Stimulated activated CD4-positive, alpha-beta T cell treated with anti-CD3 and anti-CD28 coated beads, Interleukin-1b, Interleukin-23, amount 100 ng/mL, for 24 hours (primary cell): ENCODE results near the gene ZNF804A.
"Not testable (repeated sequence)": the region's sequence is repeated elsewhere in the genome, so short reads cannot be mapped to it uniquely, and the experiment has no call there.

Experiments
- DNase-seq, 4 experiments: peaks; one replicate each; pipeline ENCODE4 v3.0.0-alpha.2; 2020; ENCODE audit warnings: low read depth in 4 of 4, low spot score in 1 of 4

Gene ZNF804A

DNA sequence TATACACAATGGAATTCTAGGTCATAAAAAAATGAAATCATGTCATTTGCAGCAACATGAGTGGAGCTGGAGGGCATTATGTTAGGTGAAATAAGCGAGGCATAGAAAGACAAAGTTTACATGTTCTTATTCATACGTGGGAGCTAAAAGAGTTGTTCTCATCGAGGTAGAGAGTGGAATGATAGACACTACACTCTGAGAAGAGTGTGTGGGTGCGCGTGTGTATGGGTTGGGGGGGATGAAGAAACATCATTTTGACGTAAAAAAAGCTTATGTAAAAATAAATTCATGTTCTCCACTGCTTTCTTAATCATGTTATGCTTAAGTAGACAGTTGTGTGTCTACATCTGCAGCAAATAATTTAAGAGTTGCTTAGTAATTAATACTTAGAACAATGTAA, 123.6 kb downstream of the ZNF804A start:
- no peak for DNase-seq

DNA sequence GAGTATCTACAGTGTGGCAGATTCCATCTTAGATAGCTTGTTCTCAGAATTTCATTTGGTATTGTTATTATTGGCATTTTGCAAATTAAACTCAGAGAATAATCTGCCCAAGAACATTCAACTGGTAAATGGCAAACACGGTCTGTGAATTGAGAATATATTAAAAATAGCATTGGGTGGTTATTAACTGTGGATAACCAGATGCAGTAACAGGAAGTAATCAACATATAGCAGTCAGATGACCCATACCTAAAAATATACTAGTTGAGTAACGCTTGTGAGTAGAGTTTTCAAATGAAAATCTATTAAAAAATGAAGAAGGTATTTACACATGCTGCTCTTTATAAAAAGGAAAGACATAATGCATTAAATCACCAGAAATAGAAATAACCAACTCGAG, 129.5 kb downstream of the ZNF804A start:
- DNase-seq = no peak

DNA sequence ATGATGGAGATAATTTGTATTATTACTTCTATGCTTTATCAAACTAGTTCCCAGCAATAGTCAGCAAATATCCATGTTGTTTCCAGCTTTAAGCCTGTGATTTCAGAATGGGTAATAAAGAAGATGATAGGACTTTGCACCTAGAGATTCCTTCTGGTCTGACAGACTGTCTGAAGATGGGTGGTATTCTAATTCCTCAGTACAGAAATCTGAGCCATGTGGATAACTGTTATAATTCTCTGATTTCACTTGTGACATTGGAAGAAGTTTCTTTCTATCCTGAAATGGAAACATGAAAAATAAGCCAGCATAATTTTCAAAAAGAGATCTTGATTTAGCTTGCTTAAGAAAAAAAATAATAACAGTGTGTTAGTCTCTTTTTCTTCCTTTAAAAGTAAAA, 130.1 kb downstream of the ZNF804A start:
- no peak for DNase-seq

DNA sequence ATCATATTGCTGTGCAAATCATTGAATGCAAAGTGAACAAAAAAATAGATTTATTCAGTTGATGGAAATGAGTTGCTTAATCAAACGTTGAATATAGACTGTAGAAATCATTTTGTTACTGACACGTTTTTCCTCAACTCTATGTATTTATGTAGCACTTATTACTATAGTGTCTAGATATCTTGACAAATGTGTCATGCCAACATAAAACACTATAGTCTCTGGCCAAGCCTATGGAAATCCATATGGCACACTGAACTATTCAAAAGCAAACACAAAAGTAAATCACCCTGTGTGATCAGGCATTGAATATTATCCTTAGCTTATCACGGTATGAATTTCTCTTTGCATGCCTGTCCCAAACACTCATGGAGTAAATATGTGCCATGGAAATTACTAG, 131.3 kb downstream of the ZNF804A start:
- DNase-seq = no peak

DNA sequence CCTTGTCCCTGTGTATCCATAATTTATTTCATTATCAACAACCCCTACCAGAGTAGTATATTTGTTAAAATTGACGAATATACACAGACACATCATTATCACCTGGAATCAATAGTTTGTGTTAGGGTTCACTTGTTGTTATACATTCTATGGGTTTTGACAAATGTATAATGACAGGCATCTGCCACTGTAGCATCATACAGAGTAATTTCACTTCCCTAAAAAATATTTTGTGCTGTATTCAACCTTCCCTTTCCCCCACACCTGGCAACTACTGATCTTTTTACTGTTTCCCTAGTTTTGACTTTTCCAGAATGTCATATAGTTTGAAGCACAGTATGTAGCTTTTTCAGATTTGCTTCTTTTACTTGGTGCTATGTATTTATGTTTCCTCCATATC, 132.0 kb downstream of the ZNF804A start:
- no peak for DNase-seq

DNA sequence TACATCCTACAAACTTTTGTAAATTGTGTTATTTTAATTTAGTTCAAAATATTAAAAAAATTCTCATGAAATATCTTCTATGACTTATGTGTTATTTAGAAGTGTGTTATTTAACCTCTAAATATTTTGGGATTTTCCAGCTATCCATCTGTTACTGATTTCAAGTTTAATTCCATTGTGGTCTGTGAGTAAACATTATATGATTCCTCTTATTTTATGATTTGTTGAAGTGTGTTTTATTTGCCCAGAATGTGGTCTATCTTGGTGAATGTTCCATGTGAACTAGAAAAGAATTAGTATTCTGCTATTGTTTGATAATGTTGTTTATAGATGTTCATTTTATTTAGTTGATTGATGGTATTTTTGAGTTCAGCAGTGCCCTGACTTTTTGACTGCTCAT, 136.0 kb downstream of the ZNF804A start:
- no peak for DNase-seq

DNA sequence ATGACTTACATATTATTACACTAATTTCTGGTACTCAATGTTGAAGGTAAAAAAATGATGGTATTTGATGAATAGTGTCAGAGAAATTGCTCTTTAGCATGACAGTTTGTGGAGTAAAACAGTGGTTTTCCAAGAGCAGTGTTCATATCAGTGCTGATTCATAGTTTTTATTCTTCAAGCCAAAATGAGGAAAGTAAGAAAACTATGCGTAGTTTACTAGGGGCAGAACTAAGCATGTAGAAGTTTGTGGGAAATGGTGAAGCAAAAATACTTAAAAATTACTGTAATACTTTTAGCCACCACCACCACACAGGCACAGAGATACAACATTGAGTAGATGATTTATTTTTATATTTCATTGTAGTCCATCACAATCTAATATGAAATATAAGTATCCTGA, 137.3 kb downstream of the ZNF804A start:
- no peak for DNase-seq

DNA sequence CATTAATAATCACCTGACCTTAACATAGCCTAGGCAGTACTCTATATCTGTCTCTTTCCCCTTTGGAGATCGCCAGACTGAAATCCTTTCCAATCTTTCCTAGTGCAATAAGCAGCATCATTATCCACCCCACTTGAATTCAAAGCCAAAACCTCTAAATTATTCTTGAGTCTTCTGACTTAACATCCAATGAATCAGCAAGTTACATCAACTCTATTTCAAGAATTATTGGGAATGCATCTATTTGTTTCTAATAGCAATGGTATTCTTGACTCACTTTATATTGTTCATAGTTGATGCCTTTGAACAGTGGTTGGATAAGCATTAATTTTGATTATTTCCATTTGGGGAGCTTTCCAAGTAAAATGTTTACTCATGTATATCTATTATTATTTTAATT, 144.8 kb downstream of the ZNF804A start:
- no peak for DNase-seq

DNA sequence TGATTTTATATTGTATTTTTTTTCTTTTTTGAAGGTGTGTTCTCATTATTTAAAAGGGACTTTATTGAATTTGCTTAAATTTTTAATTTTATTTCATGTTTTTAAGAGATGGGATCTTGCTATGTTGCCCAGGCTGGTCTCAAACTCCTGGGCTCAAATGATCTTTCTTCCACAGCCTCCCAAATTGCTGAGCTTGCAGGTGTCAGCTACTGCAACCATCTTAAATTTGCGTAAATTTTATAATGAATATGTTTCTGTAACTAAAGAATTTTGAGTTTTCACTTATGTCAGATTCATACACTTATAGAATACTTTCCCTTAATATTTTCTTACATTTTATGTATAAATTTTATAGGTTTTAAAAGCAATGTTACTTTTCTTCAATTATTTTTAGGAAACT, 157.8 kb downstream of the ZNF804A start:
- no peak for DNase-seq

DNA sequence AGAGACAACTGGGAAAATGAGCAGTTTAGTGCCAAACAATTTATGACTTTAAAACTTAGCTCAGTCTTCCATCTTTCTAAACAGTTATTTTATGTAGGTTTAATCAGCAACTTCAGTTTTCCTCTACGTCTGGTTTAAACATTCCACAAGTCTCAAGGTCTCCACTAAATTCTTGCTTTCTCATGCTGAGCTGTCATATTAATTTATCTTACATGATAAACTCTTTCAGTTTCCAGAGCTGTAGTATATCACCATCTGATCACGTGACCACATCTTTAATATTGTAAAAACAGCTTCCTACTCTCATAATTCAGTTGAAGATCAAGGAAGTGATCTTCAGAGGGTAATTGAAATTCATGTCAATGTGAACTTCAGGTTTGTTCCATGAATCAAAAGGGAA, 158.6 kb downstream of the ZNF804A start:
- DNase-seq = no peak

DNA sequence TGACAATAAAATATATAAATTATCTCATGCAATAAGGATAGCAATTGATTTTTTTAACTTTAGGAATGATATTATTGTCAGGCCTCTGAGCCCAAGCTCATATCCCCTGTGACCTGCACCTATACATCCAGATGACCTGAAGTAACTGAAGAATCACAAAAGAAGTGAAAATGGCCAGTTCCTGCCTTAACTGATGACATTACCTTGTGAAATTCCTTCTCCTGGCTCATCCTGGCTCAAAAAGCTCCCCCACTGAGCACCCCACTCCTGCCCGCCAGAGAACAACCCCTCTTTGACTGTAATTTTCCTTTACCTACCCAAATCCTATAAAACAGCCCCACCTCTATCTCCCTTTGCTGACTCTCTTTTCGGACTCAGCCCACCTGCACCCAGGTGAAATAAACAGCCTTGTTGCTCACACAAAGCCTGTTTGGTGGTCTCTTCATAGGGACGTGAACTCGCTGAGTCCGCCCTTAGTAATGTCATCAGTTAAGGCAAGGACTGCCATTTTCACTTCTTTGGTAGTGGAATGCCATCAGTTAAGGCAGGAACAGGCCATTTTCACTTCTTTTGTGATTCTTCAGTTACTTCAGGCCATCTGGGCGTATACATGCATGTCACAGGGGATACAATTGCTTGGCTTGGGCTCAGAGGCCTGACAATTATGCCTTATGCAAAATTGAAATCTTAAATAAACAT, 161.4 kb downstream of the ZNF804A start:
- DNase-seq = not testable (repeated sequence)

DNA sequence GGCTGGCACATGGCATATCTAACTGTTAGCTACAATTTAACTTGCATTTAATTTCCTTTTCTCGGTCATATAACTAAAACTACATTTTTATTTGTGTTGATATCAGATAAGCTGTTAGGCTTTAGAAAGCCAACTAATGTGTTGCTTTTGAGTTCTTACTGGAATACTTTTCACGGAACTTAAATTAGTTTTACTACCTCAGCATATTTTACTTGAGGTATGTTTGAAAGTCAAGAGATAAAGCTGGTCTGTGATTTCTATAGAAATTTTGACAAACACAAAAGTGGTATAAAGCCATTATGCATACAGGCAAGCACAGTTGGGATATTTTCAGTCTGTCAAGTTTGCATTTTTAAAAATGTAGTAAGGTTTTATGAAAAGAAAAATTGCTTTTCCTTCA, 162.6 kb downstream of the ZNF804A start:
- DNase-seq = no peak

DNA sequence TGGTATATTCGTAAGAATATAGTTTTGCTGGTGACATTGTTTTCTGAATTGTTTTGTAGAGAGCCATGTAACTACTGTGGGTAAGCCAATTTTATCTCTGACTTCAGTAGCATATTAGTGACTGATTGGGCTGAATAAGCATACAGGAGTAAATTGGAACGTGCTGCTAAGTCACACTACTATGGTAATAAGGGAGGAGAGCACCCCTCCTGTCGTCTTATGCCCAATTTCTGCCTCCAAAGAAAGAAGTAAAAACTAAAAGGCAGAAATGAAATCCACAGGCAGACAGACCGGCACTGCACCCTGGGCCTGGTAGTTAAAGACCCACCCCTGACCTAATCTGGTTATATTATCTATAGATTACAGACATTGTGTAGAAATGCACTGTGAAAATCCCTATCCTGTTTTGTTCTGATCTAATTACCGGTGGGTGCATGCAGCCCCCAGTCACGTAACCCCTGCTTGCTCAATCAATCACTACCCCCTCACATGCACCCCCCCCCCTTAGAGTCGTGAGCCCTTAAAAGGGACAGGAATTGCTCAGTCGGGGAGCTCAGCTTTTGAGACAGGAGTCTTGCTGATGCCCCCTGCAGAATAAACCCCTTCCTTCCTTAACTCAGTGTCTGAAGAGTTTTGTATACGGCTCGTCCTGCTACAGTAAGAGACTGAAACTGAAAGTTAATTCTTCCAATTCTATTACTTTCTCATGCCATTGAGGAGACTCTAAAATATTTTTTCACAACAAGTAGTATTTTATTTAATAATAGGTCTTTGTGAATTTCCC, 167.0 kb downstream of the ZNF804A start:
- no peak for DNase-seq

DNA sequence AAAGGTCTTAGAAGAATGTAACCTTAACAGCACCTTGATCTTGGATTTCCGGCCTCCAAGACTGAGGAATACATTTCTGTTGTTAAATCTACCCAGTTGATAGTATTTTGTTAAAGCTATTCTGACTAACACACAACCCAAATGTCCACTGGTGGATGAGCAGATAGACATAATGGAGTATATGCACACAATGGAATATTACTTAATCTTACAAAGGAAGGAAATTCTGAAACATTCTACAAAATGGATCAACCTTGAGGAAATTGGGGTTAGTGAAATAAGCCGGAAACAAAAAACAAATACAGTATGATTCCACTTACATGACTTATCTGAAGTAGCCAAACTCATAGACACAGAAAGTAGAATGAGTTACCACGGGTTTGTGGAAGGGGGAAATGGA, 168.7 kb downstream of the ZNF804A start:
- DNase-seq = no peak

DNA sequence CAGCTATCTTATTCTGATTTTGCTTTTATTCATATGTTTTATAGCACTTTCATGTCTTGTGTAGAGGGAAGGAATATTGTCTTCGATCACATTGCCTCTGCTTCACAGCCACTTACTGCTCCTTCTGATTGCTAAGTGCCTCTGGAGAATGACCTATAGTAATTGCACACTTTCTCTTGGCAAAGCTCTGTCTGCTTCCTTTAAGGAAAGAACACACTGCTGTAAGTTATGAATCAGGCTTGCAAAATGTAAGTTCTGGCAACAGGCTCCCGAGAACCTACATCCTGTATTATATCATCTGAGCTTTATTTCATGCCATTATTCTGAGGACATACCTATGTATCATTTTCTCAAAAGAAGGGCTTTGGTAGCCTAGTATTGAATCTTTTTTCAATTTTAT, 170.7 kb downstream of the ZNF804A start:
- no peak for DNase-seq

DNA sequence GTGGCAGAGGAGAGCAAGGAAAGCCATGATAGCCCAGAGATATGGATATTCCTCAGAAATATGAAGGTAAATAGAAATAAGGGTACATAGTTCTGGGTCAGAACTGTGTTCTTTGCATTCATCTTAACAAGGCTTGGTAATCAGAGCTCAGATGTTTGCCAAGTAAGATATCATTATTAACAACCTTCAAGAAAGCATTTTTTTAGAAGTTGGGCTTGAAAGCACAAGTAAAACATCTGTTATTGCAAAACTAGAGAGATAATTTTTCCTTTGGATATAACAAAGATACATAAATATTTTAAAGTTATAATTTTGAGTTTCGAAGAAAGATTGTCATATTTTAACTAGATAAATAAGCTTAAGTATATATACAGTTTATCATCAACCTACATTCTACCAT, 171.4 kb downstream of the ZNF804A start:
- no peak for DNase-seq

DNA sequence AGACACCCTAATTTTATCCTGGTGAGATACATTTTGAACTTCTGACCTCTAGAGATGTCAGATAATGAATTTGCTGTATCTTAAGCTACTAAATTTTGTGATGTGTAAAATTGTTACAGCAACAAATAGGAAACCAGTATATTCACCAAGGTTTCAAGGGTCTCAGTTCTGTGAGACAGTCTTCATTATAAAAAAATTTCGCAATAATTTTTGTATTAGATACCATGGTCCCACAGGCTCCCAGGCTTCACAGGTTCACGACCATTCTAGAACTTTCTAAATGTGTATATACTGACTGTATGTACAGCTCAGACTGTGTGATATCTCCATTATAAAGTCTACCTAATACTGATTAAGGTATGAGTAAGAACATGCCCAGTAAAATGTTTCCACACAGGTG, 181.4 kb downstream of the ZNF804A start:
- DNase-seq = no peak

DNA sequence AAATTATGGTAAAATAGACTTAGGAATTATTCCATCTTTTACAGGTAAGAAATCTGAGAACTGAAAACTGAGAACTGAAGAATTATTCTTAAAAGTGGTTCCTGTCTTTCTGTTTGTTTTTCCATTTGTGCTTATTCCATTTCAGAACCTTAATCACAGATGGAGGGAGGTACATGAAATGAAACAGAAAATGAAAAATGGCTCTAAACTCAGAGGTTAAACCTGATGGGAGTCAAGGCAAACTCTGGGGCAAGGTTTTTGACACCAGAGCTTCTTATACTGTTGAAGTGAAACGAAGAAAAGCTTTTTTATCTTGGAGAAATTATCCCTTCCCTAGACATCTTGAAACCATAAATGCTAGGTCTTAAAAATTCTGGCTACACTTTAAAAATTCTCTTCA, 182.1 kb downstream of the ZNF804A start:
- no peak for DNase-seq

DNA sequence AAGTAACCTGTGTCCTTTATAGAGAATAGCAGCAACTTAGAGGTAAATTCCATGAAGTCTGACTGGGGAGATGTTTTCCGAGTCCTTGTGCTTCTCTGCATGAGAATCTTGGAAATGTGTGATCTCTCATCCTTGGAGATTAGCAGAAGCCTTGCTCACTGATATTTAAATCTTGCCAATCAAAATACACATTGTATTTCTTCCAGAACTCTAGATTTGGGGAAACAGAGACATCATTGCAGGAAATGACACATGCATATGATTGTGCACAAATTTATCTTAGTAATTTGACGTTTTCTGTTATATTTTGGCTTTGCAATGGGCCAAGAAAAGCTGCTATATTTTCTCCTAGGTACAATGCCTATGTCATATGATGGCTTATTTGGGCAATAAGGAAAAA, 182.6 kb downstream of the ZNF804A start:
- DNase-seq = no peak

DNA sequence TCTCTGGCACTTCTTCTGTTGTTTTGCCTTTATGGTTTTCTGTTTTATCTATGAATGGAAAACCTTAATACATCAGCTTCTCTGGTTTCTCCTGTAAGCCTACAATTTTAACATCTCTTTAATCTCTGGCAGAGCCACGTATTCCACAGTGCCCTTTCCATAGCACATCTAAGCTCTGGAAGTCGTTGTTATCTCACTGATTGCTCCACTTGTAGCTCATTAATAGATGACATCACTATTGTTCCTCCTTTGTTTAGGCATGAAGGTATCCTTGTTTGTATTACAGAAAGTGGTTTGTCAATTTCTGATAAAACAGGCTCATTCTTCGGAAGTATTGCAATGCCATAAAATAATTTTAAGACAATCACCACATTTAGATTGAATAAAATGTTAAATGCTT, 185.2 kb downstream of the ZNF804A start:
- no peak for DNase-seq

DNA sequence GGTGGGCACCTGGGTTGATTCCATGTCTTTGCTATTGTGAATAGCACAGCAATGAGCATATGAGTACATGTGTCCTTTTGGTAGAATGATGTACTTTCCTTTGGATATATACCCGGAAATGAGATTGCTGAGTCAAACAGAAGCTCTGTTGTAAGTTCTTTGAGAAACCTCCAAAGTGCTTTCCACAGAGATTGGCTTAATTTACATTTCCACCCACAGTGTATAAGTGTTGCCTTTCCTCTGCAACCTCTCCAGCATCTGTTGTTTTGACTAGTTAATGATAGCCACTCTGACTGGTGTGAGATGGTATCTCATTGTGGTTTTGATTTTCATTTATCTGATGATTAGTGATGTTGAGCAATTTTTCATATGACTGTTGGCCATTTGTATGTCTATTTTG, 194.8 kb downstream of the ZNF804A start:
- no peak for DNase-seq

DNA sequence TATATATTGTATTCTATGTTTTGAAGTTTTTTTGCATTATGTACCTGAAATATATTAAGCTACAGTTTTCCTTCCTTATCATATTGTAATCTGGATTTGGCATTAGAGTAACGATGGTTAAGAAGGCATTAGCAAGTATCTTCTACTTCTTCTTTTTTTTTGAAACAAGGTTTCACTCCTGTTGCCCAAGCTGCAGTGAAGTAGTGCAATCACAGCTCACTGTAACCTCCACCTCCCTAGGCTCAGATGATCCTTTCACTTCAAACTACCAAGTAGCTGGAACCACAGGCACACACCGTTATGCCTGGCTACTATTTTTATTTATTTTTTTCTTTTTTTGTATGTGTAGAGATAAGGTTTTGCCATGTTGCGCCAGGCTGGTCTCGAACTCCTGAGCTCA, 201.1 kb downstream of the ZNF804A start:
- DNase-seq = no peak

DNA sequence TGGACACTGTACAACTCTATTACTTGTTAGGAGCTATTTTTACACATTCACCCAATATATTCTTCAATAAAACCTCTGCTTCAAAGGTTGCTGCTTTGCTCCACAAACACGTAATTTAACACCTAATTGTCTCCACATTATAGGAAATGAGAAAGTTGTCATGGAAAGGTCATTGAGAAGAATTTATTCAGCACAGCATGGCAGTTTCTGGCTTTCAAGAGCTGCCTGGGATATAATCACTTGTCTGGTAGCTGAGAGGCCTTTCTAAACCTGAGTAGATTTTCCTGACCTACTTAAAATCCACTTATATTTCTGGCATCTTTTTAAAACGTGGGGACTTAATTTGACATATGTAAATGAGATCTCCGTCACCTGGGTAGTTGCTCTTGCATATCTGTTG, 216.1 kb downstream of the ZNF804A start:
- DNase-seq = no peak
